Tibial nerve (tissue), 4 donors: ENCODE measurements around the gene YPEL2.

Source experiments
- EP300 ChIP-seq, 2 donors: sonication (generic); formaldehyde crosslinking; IDR thresholded peaks; one replicate each; pipeline ENCODE4 v1.6.1; 2017; ENCODE audit warnings: antibody characterized with exemption in 2 of 2, mild to moderate bottlenecking in 1 of 2
- TF ChIP-seq, protein P1 (sequence below), 5 experiments: fragments of 200-600 bp in 3 of 5; fragments of 450-650 bp in 2 of 5; sonication (generic) in 3 of 5; IDR thresholded peaks; one replicate each; pipeline ENCODE4 v1.5.1; 2016 to 2019; ENCODE audit warnings: antibody characterized with exemption in 5 of 5, mild to moderate bottlenecking in 3 of 5, moderate library complexity in 2 of 5

DNA sequence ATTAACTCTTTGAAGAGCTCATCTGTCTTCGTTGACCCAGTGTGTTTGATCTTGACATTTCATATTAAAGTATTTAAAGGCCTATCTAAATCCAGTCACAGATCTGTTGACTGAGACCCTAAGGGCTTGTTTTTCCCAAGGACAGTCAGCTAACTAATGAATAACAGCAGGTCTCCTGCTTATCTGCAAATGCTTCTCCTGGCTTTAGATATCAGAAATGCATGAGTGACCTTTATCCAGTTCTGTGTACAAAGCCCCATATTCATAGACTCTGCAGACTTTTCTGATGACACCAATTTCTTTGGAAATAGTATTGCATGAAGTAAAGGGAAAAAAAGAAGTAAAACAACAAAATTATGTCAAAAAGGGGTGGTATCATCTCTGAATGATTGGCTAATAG is 70.3 kb downstream of the YPEL2 start:
- no peak for TF ChIP-seq EP300 (IDR thresholded peaks at IDR 0.05)
- TF ChIP-seq, protein P1, sequence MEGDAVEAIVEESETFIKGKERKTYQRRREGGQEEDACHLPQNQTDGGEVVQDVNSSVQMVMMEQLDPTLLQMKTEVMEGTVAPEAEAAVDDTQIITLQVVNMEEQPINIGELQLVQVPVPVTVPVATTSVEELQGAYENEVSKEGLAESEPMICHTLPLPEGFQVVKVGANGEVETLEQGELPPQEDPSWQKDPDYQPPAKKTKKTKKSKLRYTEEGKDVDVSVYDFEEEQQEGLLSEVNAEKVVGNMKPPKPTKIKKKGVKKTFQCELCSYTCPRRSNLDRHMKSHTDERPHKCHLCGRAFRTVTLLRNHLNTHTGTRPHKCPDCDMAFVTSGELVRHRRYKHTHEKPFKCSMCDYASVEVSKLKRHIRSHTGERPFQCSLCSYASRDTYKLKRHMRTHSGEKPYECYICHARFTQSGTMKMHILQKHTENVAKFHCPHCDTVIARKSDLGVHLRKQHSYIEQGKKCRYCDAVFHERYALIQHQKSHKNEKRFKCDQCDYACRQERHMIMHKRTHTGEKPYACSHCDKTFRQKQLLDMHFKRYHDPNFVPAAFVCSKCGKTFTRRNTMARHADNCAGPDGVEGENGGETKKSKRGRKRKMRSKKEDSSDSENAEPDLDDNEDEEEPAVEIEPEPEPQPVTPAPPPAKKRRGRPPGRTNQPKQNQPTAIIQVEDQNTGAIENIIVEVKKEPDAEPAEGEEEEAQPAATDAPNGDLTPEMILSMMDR (IDR thresholded peaks at IDR 0.05), result no peak
